OCI-LY3 (cell line): ENCODE data around the gene CCSER1.

Source experiments
- EZH2phosphoT487 ChIP-seq: fragments of 200-600 bp; shearing (Covaris generic); IDR thresholded peaks from 2 replicates; pipeline ENCODE4 v1.6.1; 2018; ENCODE audit warnings: antibody characterized with exemption, mixed run types, low read depth
- TF ChIP-seq, protein P1 (sequence below): fragments of 200-600, 300-600 bp; sonication (generic); IDR thresholded peaks from 2 replicates; pipeline ENCODE4 v1.5.1; 2014; ENCODE audit warnings: antibody characterized with exemption, low read length, low read depth

DNA sequence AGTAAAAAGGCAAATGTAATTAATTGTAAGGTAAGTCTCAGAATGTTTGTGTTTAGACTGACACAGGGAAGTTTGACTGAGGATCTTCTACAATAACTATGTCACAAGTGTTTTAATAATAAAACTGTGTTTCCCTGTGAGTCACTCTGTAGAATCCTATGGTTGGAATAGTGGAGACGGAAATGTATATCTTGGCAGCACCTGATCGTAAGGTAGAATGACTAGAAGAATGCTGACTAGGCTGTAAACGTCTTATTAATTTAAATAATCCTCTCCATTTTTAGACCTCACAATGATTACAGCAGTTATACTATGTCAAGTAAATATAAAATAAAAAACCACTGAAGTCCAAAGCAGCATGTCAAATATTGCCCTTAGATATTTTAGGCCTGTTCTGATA, 266.0 kb downstream of the CCSER1 start:
- no peak for TF ChIP-seq EZH2phosphoT487
- TF ChIP-seq, protein P1, sequence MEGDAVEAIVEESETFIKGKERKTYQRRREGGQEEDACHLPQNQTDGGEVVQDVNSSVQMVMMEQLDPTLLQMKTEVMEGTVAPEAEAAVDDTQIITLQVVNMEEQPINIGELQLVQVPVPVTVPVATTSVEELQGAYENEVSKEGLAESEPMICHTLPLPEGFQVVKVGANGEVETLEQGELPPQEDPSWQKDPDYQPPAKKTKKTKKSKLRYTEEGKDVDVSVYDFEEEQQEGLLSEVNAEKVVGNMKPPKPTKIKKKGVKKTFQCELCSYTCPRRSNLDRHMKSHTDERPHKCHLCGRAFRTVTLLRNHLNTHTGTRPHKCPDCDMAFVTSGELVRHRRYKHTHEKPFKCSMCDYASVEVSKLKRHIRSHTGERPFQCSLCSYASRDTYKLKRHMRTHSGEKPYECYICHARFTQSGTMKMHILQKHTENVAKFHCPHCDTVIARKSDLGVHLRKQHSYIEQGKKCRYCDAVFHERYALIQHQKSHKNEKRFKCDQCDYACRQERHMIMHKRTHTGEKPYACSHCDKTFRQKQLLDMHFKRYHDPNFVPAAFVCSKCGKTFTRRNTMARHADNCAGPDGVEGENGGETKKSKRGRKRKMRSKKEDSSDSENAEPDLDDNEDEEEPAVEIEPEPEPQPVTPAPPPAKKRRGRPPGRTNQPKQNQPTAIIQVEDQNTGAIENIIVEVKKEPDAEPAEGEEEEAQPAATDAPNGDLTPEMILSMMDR: no peak
